Measurements from ENCODE around the gene TOP3A.

Gene TOP3A

DNA sequence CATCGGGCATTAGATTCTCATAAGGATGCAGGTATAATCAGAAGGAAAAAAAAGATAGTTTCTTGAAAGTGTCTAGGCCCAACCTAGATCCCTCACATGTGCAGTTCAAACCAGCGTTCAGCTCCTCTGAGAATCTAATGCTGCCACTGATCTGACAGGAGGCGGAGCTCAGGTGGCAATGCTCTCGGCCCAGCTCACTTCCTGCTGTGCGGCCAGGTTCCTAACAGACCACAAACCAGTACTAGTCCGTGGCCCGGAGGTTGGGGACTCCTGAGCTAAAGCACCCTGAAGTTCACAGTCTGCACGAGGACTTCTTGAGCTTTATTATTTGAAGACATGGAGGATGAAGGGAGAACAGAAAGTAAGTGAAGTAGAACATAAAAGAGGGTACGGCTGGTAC, 17.1 kb upstream of the TOP3A start:
- ChIA-PET CTCF (interaction anchor here (1.9 kb wide), 1 partner anchor 11 kb away, joined by 10 read pairs; no protein-coding TSS in a partner anchor), POLR2A (no interaction called here)
- TF ChIP-seq, protein P1, sequence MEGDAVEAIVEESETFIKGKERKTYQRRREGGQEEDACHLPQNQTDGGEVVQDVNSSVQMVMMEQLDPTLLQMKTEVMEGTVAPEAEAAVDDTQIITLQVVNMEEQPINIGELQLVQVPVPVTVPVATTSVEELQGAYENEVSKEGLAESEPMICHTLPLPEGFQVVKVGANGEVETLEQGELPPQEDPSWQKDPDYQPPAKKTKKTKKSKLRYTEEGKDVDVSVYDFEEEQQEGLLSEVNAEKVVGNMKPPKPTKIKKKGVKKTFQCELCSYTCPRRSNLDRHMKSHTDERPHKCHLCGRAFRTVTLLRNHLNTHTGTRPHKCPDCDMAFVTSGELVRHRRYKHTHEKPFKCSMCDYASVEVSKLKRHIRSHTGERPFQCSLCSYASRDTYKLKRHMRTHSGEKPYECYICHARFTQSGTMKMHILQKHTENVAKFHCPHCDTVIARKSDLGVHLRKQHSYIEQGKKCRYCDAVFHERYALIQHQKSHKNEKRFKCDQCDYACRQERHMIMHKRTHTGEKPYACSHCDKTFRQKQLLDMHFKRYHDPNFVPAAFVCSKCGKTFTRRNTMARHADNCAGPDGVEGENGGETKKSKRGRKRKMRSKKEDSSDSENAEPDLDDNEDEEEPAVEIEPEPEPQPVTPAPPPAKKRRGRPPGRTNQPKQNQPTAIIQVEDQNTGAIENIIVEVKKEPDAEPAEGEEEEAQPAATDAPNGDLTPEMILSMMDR (IDR thresholded peaks at IDR 0.05; ENCODE audit: control extremely low read depth, extremely low read depth, low read depth, missing control alignments) = no peak
- no peak for DNase-seq (ENCODE audit: extremely low spot score)

DNA sequence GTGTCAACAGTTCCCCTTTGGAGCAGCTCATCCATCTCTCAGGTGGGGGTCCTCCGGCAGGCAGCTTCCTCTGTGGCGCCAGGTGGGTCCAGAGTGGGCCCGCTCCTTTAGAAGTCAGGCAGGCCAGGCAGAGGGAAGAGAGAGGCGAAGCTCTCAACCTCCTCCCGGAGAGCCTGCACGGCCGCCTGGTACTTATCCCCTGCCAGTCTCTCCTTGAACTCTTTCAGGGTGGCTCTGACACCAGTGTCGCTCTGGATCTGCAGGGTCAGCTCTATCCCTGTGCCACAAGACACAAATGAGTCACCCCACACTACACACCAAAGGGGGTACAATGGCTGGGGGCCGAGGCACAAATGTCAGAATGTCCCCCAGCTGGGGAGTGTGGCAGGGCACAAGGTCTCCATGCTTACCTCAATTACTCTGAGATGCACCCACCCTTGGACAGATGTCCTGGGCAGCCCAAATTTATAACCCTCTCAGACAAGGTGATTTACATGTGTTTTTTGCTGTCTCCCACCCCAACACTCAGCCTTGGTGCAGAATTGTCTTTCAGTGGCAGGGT, 13.9 kb upstream of the TOP3A start:
- CTCF ChIA-PET = no interaction called here
- no peak for DNase-seq (ENCODE audit: extremely low spot score)
- TF ChIP-seq, protein P1 (IDR thresholded peaks at IDR 0.05; ENCODE audit: control extremely low read depth, extremely low read depth, low read depth, missing control alignments) = no peak
- POLR2A ChIA-PET = no interaction called here

DNA sequence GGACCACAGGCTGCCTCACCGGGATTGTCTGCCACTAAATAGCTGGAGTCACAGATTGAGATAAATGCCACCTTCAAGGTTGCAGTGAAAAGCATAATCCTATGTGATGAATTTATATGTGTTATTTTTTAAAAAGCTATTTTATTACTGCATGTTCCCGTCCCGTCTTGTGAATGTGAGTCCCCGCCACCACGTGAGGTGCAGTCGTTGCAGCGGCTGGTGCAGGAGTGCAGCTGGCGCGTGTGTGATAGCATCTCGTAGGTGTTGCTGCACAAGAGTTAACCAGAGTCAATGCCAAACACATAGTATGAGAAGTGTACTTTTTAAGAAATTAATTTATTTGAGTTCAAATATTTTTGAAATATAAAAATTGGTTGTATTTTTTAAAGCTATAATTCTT, 12.8 kb upstream of the TOP3A start:
- TF ChIP-seq, protein P1 (IDR thresholded peaks at IDR 0.05; ENCODE audit: control extremely low read depth, extremely low read depth, low read depth, missing control alignments) = no peak
- ChIA-PET CTCF (interaction anchor here (1.1 kb wide), 1 partner anchor 8 kb away, joined by 4 read pairs; no protein-coding TSS in a partner anchor), POLR2A (interaction anchor here (1.6 kb wide), 1 partner anchor 10 kb away, joined by 8 read pairs; no protein-coding TSS in a partner anchor)
- no peak for DNase-seq (ENCODE audit: extremely low spot score)

DNA sequence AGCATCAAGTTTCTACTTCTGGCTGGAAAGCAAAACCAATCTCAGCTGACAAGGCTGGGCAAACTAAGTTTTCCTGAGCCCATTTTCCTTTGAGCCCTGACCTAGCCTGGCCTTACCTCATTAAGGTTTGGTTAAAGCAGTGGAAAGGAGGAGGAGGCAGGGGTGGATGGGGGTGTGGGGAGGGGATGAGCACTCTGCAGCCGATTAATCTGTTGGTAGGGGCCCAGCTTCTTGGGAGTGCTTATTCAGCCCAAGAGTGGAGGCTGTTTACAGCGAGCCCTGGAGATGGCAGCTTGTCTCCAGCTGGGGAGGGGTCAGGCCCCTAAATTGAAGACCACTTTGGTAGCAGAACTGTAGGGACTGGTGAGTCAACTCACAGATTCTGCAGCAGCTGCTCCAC, 12.3 kb upstream of the TOP3A start:
- ChIA-PET CTCF (interaction anchor here (1.1 kb wide), 1 partner anchor 8 kb away, joined by 4 read pairs; no protein-coding TSS in a partner anchor), POLR2A (interaction anchor here (1.6 kb wide), 1 partner anchor 9 kb away, joined by 8 read pairs; no protein-coding TSS in a partner anchor)
- TF ChIP-seq, protein P1 (IDR thresholded peaks at IDR 0.05; ENCODE audit: control extremely low read depth, extremely low read depth, low read depth, missing control alignments) = no peak
- no peak for DNase-seq (ENCODE audit: extremely low spot score)

DNA sequence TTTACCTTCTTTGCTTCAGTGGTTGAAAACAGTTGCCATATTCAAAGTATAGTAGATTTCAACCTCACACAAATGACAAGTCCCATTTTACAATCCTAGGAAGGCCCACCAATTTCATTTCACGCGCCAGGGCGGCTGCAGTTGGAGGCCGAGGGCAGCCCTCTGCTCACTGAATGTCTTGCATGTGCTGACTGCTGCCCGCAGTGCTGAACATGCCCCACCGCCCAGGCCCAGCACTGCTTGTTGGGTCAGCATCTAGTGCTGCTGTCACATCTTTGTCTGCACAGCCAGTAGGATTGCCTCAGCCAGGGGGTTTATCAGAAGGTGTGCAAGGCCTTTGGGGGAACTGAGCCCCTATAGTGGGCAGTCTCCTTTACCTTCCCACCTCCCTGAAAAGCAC, 11.8 kb upstream of the TOP3A start:
- no peak for DNase-seq (ENCODE audit: extremely low spot score)
- CTCF ChIA-PET = no interaction called here
- TF ChIP-seq, protein P1 (IDR thresholded peaks at IDR 0.05; ENCODE audit: control extremely low read depth, extremely low read depth, low read depth, missing control alignments) = no peak
- POLR2A ChIA-PET = interaction anchor here (1.6 kb wide), 1 partner anchor 9 kb away, joined by 8 read pairs; no protein-coding TSS in a partner anchor

DNA sequence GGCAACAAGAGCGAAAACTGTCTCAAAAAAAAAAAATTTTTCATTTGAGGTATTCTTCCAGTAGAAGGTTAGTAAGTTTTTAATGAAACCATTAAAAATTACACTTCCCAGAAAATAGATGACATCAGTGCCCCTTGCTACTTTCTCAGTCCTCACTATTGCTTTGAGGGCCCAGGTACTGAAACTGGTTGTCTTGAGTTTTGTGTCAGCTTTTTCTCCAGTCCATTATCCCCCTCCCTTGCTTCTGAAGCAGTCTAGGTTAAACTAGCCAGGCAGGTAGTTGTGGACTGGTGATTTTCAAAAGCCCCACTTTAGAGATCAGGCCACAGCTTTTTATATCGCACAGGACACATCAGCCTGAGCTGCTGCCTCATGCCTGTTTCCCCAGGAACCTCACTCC, 11.2 kb upstream of the TOP3A start:
- TF ChIP-seq, protein P1 (IDR thresholded peaks at IDR 0.05; ENCODE audit: control extremely low read depth, extremely low read depth, low read depth, missing control alignments) = no peak
- ChIA-PET CTCF (no interaction called here), POLR2A (no interaction called here)
- DNase-seq (ENCODE audit: extremely low spot score) = peak; percentile 42
